ENCODE measurements around the gene TMEM43. TPM values are rescaled to one million over a fixed set of nuclear protein-coding genes. Genes with fewer than 3 reads are reported as not detected.

TMEM43 gene
- polyA plus RNA-seq, 3 donors: 55.4 to 69.7 (median 66.7) TPM

- peaks cover 0 to 3% (median 0%) of the 10 kb centered on the region in 3 donors for H3K27me3 Mint-ChIP-seq (ENCODE audit: low read depth in 3 of 3)
- DNase-seq: no peak
- TF ChIP-seq, protein P1, sequence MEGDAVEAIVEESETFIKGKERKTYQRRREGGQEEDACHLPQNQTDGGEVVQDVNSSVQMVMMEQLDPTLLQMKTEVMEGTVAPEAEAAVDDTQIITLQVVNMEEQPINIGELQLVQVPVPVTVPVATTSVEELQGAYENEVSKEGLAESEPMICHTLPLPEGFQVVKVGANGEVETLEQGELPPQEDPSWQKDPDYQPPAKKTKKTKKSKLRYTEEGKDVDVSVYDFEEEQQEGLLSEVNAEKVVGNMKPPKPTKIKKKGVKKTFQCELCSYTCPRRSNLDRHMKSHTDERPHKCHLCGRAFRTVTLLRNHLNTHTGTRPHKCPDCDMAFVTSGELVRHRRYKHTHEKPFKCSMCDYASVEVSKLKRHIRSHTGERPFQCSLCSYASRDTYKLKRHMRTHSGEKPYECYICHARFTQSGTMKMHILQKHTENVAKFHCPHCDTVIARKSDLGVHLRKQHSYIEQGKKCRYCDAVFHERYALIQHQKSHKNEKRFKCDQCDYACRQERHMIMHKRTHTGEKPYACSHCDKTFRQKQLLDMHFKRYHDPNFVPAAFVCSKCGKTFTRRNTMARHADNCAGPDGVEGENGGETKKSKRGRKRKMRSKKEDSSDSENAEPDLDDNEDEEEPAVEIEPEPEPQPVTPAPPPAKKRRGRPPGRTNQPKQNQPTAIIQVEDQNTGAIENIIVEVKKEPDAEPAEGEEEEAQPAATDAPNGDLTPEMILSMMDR (IDR thresholded peaks at IDR 0.05): no peak
- H3K9me3 ChIP-seq (replicated peaks in 1 of 2; ENCODE audit: control insufficient read depth in 1 of 2, insufficient read depth in 1 of 2, low read length in 2 of 2): no peaks in the 10 kb centered on the region
- WGBS (ENCODE audit: insufficient coverage): 88% methylated on average over 4 of the region's 5 CpGs
- peaks cover 40% of the 10 kb centered on the region for H3K79me2 ChIP-seq (ENCODE audit: insufficient read depth, low read length)
- H2AFZ ChIP-seq (ENCODE audit: insufficient read depth, low read depth, low read length, poor library complexity, severe bottlenecking): no peak overlapping the region
- peaks cover 38 to 41% of the 10 kb centered on the region in 2 donors for H3K36me3 Mint-ChIP-seq
- no peaks in the 10 kb centered on the region for H3K27me3 ChIP-seq (ENCODE audit: control insufficient read depth in 2 of 2, insufficient read depth in 2 of 2, low read length in 2 of 2)
- H3K4me3 Mint-ChIP-seq: no peak overlapping the region
- H3K4me1 ChIP-seq (ENCODE audit: control insufficient read depth in 1 of 2, insufficient read depth in 2 of 2, low read length in 2 of 2): peaks cover 24 to 29% of the 10 kb centered on the region in 2 donors
- no peak overlapping the region for H3K4me2 ChIP-seq (replicated peaks; ENCODE audit: extremely low read depth, low read length, poor library complexity, severe bottlenecking)
- H3K27ac Mint-ChIP-seq: no peak overlapping the region
- intact Hi-C loops (cut with micrococcal nuclease): loop anchor here (5.0 to 10.0 kb wide), 4 partner anchors 225 to 943 kb away; partner anchors contain the start of genes CCDC174 (in 1 of the 2) and MRPS25 (in 1 of the 2)
- peaks cover 0 to 2% (median 0%) of the 10 kb centered on the region in 7 donors for H3K9me3 Mint-ChIP-seq
- H3K4me3 ChIP-seq (replicated peaks in 1 of 3; ENCODE audit: low read depth in 2 of 3, low read length in 3 of 3): no peak overlapping the region
- H4K20me1 ChIP-seq (ENCODE audit: insufficient read depth, low read length): peaks cover 36% of the 10 kb centered on the region
- H3K36me3 ChIP-seq (replicated peaks in 1 of 2; ENCODE audit: control insufficient read depth in 1 of 2, insufficient read depth in 2 of 2, low read length in 2 of 2): peaks cover 7 to 42% of the 10 kb centered on the region in 2 donors
- H3K27ac ChIP-seq (ENCODE audit: low read depth in 1 of 2, low read length in 2 of 2): no peak overlapping the region
- H3K9ac ChIP-seq (ENCODE audit: insufficient read depth, low read length, poor library complexity, severe bottlenecking): no peak overlapping the region
- peaks cover 41% of the 10 kb centered on the region for H3K4me1 Mint-ChIP-seq
Measured at GRCh38 chr3:14121859-14122258, 3.0 kb upstream of the TMEM43 start.

GRCh38 chr3:14122301-14122700 is 2.6 kb upstream of the TMEM43 start:
- H3K4me3 Mint-ChIP-seq: no peak overlapping the region
- H3K27ac Mint-ChIP-seq: peak overlapping the region in 1 of 7 donors; percentile 55
- no peak for DNase-seq
- no peak overlapping the region for H3K4me3 ChIP-seq (replicated peaks in 1 of 3; ENCODE audit: low read depth in 2 of 3, low read length in 3 of 3)
- H3K4me1 Mint-ChIP-seq: peaks cover 45% of the 10 kb centered on the region
- intact Hi-C loops (cut with micrococcal nuclease): loop anchor here (5.0 to 10.0 kb wide), 4 partner anchors 225 to 942 kb away; partner anchors contain the start of genes CCDC174 (in 1 of the 2) and MRPS25 (in 1 of the 2)
- H3K27me3 Mint-ChIP-seq (ENCODE audit: low read depth in 3 of 3): peaks cover 0 to 4% (median 0%) of the 10 kb centered on the region in 3 donors
- peaks cover 0 to 2% (median 0%) of the 10 kb centered on the region in 7 donors for H3K9me3 Mint-ChIP-seq
- peaks cover 38 to 43% of the 10 kb centered on the region in 2 donors for H3K36me3 Mint-ChIP-seq
- no peak overlapping the region for H2AFZ ChIP-seq (ENCODE audit: insufficient read depth, low read depth, low read length, poor library complexity, severe bottlenecking)
- TF ChIP-seq, protein P1 (IDR thresholded peaks at IDR 0.05): no peak
- H3K27me3 ChIP-seq (ENCODE audit: control insufficient read depth in 2 of 2, insufficient read depth in 2 of 2, low read length in 2 of 2): no peaks in the 10 kb centered on the region
- H4K20me1 ChIP-seq (ENCODE audit: insufficient read depth, low read length): peaks cover 40% of the 10 kb centered on the region
- peaks cover 3 to 42% of the 10 kb centered on the region in 2 donors for H3K36me3 ChIP-seq (replicated peaks in 1 of 2; ENCODE audit: control insufficient read depth in 1 of 2, insufficient read depth in 2 of 2, low read length in 2 of 2)
- H3K79me2 ChIP-seq (ENCODE audit: insufficient read depth, low read length): peaks cover 44% of the 10 kb centered on the region
- no peak overlapping the region for H3K9ac ChIP-seq (ENCODE audit: insufficient read depth, low read length, poor library complexity, severe bottlenecking)
- H3K27ac ChIP-seq (ENCODE audit: low read depth in 1 of 2, low read length in 2 of 2): no peak overlapping the region
- 91% methylated on average over 3 of the region's 3 CpGs for WGBS (ENCODE audit: insufficient coverage)
- peaks cover 24 to 29% of the 10 kb centered on the region in 2 donors for H3K4me1 ChIP-seq (ENCODE audit: control insufficient read depth in 1 of 2, insufficient read depth in 2 of 2, low read length in 2 of 2)
- H3K9me3 ChIP-seq (replicated peaks in 1 of 2; ENCODE audit: control insufficient read depth in 1 of 2, insufficient read depth in 1 of 2, low read length in 2 of 2): no peaks in the 10 kb centered on the region
- H3K4me2 ChIP-seq (replicated peaks; ENCODE audit: extremely low read depth, low read length, poor library complexity, severe bottlenecking): no peak overlapping the region

Data from CD14-positive monocyte (primary cell).